NCI-H226 (cell line): ENCODE data around the gene C7orf25.

ENCODE experiments used
- DNase-seq: peaks from one replicate; pipeline ENCODE4 v3.0.0-alpha.2; 2015

The C7orf25 gene

GRCh38 chr7:42876182-42877068 lies 35.4 kb downstream of the C7orf25 start:
- DNase-seq, result peak; percentile 36

GRCh38 chr7:42869131-42870020 lies 42.5 kb downstream of the C7orf25 start:
- no peak for DNase-seq

GRCh38 chr7:42868480-42868879 lies 43.4 kb downstream of the C7orf25 start:
- no peak for DNase-seq
